Activated B cell treated with CpG ODN at 0.5 μM for 24 hours (primary cell): ENCODE results near the gene NAV3. TPM values are rescaled to one million over a fixed set of nuclear protein-coding genes. Genes with fewer than 3 reads are reported as not detected.

Experiments used
- ATAC-seq: fragments of 200-7000 bp; cut with Tn5 transposase; one replicate; pipeline ENCODE4 v1.10.0; 2021; ENCODE audit warnings: low read depth, mild to moderate bottlenecking, moderate library complexity
- CTCF ChIA-PET: fragments of 350-600 bp; sonication (Branson Sonifier 250); formaldehyde crosslinking; loops from one replicate; lab custom pipeline; 2021; ENCODE audit warnings: antibody characterized with exemption; lab: Charles Lee
- POLR2A ChIA-PET: fragments of 350-600 bp; sonication (Branson Sonifier 250); formaldehyde crosslinking; loops from one replicate; lab custom pipeline; 2021; ENCODE audit warnings: antibody characterized with exemption; lab: Charles Lee
- DNase-seq: peaks from one replicate; pipeline ENCODE4 v3.0.0; 2022
- H3K27ac Mint-ChIP-seq: one replicate; pipeline ENCODE4 v1.8.0; 2020; ENCODE audit warnings: mixed read lengths
- H3K27me3 Mint-ChIP-seq: one replicate; pipeline ENCODE4 v1.8.0; 2021; ENCODE audit warnings: mixed read lengths
- H3K36me3 Mint-ChIP-seq: one replicate; pipeline ENCODE4 v1.8.0; 2021; ENCODE audit warnings: low read depth, mixed read lengths
- H3K4me1 Mint-ChIP-seq: one replicate; pipeline ENCODE4 v1.8.0; 2021; ENCODE audit warnings: mixed read lengths
- H3K4me3 Mint-ChIP-seq: one replicate; pipeline ENCODE4 v1.8.0; 2020; ENCODE audit warnings: mild to moderate bottlenecking, mixed read lengths
- H3K9me3 Mint-ChIP-seq: one replicate; pipeline ENCODE4 v1.8.0; 2020; ENCODE audit warnings: mixed read lengths
- intact Hi-C: fragments of 100-400 bp; cut with micrococcal nuclease; formaldehyde crosslinking; loops from one replicate; pipeline ENCODE4 v1.15.1; 2024
- total RNA-seq: library from RNA; stranded (reverse); gene quantifications from 2 replicates; pipeline ENCODE4 v1.2.3, GENCODE V29; 2022
- TF ChIP-seq, protein P1 (sequence below): fragments of 200-600 bp; IDR thresholded peaks from one replicate; pipeline ENCODE4 v1.8.0; 2022; ENCODE audit warnings: antibody characterized with exemption, mild to moderate bottlenecking

The NAV3 gene
- total RNA-seq, 1 donor from 2014 or later = not detected

DNA sequence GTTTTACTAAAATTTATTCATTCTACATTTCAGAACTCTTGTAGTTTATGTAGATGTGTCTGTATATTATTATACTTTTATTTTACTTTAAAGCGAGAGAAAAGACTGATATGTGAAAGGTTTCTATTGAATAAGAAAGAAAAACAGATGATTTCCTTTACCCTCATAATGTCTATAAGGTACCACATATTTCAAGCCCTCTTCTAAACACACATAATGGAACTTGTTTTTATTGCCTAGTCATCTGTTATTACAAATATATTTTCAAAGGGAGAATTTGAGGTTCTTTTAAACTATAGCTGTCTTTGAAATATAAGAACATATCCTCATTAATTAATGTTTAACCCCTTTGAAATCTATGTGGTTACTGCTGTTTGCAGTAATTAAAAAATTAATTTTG lies 34.5 kb downstream of the NAV3 start:
- ATAC-seq (no peak), DNase-seq (no peak)
- Mint-ChIP-seq H3K4me3 (no peak overlapping the region), H3K27me3 (no peaks in the 10 kb centered on the region), H3K4me1 (no peaks in the 10 kb centered on the region), H3K36me3 (no peaks in the 10 kb centered on the region), H3K27ac (no peak overlapping the region), H3K9me3 (no peaks in the 10 kb centered on the region)
- CTCF ChIA-PET = no interaction called here
- TF ChIP-seq, protein P1, sequence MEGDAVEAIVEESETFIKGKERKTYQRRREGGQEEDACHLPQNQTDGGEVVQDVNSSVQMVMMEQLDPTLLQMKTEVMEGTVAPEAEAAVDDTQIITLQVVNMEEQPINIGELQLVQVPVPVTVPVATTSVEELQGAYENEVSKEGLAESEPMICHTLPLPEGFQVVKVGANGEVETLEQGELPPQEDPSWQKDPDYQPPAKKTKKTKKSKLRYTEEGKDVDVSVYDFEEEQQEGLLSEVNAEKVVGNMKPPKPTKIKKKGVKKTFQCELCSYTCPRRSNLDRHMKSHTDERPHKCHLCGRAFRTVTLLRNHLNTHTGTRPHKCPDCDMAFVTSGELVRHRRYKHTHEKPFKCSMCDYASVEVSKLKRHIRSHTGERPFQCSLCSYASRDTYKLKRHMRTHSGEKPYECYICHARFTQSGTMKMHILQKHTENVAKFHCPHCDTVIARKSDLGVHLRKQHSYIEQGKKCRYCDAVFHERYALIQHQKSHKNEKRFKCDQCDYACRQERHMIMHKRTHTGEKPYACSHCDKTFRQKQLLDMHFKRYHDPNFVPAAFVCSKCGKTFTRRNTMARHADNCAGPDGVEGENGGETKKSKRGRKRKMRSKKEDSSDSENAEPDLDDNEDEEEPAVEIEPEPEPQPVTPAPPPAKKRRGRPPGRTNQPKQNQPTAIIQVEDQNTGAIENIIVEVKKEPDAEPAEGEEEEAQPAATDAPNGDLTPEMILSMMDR = no peak
- intact Hi-C loops = no loop called here
- POLR2A ChIA-PET = interaction anchor here (0.5 kb wide), 1 partner anchor 1102 kb away, joined by 4 read pairs; no protein-coding TSS in a partner anchor

DNA sequence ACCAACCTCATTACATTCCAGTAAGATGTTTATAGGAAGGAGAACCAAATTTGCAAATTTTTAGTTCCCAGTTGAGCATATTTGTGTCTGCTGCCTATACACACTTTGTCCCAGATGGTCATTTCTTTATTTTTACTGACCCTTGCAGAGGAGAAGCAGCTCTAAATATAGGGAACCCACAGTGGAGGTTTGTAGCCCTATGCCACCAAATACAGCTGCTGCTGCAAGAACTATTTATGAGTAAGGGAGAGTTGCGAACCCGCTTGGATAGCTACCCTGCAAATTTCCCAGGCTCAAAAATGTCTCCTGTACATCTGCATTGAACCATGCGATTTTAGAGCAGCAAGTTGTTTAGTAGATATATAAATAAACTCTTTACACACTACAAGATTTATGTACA lies 48.2 kb downstream of the NAV3 start:
- Mint-ChIP-seq H3K4me1 (no peaks in the 10 kb centered on the region), H3K36me3 (no peaks in the 10 kb centered on the region), H3K27ac (no peak overlapping the region), H3K27me3 (no peaks in the 10 kb centered on the region), H3K4me3 (no peak overlapping the region), H3K9me3 (peaks cover 3% of the 10 kb centered on the region)
- CTCF ChIA-PET = no interaction called here
- TF ChIP-seq, protein P1 = no peak
- POLR2A ChIA-PET = no interaction called here
- DNase-seq (no peak), ATAC-seq (no peak)
- intact Hi-C loops = no loop called here

DNA sequence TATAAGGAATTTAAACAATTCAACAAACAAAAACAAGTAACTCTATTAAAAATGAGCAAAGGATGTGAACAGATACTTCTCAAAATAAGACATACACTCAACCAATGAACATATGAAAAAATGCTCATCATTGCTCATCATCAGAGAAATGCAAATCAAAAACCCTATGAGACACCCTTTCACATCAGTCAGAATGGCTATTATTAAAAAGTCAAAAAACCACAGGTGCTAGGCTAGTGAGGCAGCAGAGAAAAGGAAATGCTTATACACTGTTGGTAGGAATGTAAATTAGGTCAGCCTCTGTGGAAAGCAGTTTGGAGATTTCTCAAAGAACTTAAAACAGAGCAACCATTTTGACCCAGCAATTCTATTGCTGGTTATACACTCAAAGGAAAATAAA lies 52.0 kb downstream of the NAV3 start:
- H3K4me3 Mint-ChIP-seq = no peak overlapping the region

GRCh38 chr12:77888611-77889010 lies 57.9 kb downstream of the NAV3 start:
- Mint-ChIP-seq H3K27ac (no peak overlapping the region), H3K36me3 (no peaks in the 10 kb centered on the region), H3K27me3 (no peaks in the 10 kb centered on the region), H3K4me3 (no peak overlapping the region), H3K4me1 (no peaks in the 10 kb centered on the region), H3K9me3 (peaks cover 3% of the 10 kb centered on the region)
- CTCF ChIA-PET = no interaction called here
- TF ChIP-seq, protein P1 = no peak
- POLR2A ChIA-PET = no interaction called here
- no peak for ATAC-seq
- intact Hi-C loops = no loop called here
- DNase-seq = no peak

More for the DNA sequence above, 52.0 kb downstream of the NAV3 start:
- no peak overlapping the region for H3K27ac Mint-ChIP-seq
- TF ChIP-seq, protein P1 = no peak
- POLR2A ChIA-PET = no interaction called here
- intact Hi-C loops = no loop called here
- no peaks in the 10 kb centered on the region for H3K27me3 Mint-ChIP-seq
- DNase-seq (no peak), ATAC-seq (no peak)
- no peaks in the 10 kb centered on the region for H3K36me3 Mint-ChIP-seq
- peaks cover 3% of the 10 kb centered on the region for H3K9me3 Mint-ChIP-seq
- H3K4me1 Mint-ChIP-seq = no peaks in the 10 kb centered on the region
- CTCF ChIA-PET = no interaction called here

GRCh38 chr12:77891518-77892147 lies 60.9 kb downstream of the NAV3 start:
- no peak for ATAC-seq
- no peak for DNase-seq
- TF ChIP-seq, protein P1 = no peak
- POLR2A ChIA-PET = no interaction called here
- Mint-ChIP-seq H3K9me3 (peaks cover 3% of the 10 kb centered on the region), H3K4me3 (no peak overlapping the region), H3K27me3 (no peaks in the 10 kb centered on the region), H3K27ac (no peak overlapping the region), H3K36me3 (no peaks in the 10 kb centered on the region), H3K4me1 (no peaks in the 10 kb centered on the region)
- CTCF ChIA-PET = no interaction called here
- intact Hi-C loops = no loop called here
